Heart right ventricle (tissue), 16 donors: ENCODE measurements around the gene XIRP2. TPM values are rescaled to one million over a fixed set of nuclear protein-coding genes. Genes with fewer than 3 reads are reported as not detected.

Source experiments
- ATAC-seq, 8 donors: fragments of 200-7000 bp; cut with Tn5 transposase; one replicate each; pipeline ENCODE4 v1.9.1; 2020; ENCODE audit warnings: mild to moderate bottlenecking in 8 of 8, moderate library complexity in 8 of 8, moderate number of reproducible peaks in 1 of 8
- DNase-seq, 2 donors: peaks; one replicate each; pipeline ENCODE4 v3.0.0-alpha.2; 2020
- H3K27ac ChIP-seq, 10 donors: fragments of 200-600 bp; sonication (generic) in 2 of 10; one replicate each; pipeline versions ENCODE4 v1.5.0 to v1.8.0; 2020 to 2022; ENCODE audit warnings: mild to moderate bottlenecking in 3 of 10
- H3K27me3 ChIP-seq, 7 donors: fragments of 200-600 bp; one replicate each; pipeline ENCODE4 v1.8.0; 2021 to 2022; ENCODE audit warnings: mild to moderate bottlenecking in 2 of 7
- H3K36me3 ChIP-seq, 9 donors: fragments of 200-600 bp; sonication (generic) in 1 of 9; one replicate each; pipeline versions ENCODE4 v1.5.0 to v1.8.0; 2020 to 2022; ENCODE audit warnings: mild to moderate bottlenecking in 2 of 9
- H3K4me1 ChIP-seq, 9 donors: fragments of 200-600 bp; sonication (generic) in 1 of 9; one replicate each; pipeline versions ENCODE4 v1.5.0 to v1.8.0; 2020 to 2022; ENCODE audit warnings: mild to moderate bottlenecking in 4 of 9
- H3K4me3 ChIP-seq, 10 donors: fragments of 200-600 bp; sonication (generic) in 2 of 10; one replicate each; pipeline versions ENCODE4 v1.5.0 to v1.8.0; 2020 to 2022; ENCODE audit warnings: mild to moderate bottlenecking in 7 of 10, moderate library complexity in 2 of 10
- H3K9me3 ChIP-seq, 11 donors: fragments of 200-600 bp in 10 of 11; sonication (generic) in 2 of 11; one replicate each; pipeline versions ENCODE4 v1.5.0 to v1.8.0; 2013 to 2022; ENCODE audit warnings: mild to moderate bottlenecking in 2 of 11, control low read depth in 1 of 11, moderate library complexity in 1 of 11
- WGBS, 2 donors: extraction: QIAGEN DNeasy Blood & Tissue Kit; methylation state at CpG; one replicate each; pipeline ENCODE4 v1.1.7; 2013; ENCODE audit warnings: inconsistent platforms in 1 of 2; 5-methylcytosine and 5-hydroxymethylcytosine counted together
- intact Hi-C, 10 donors: fragments of 100-400 bp; cut with DNase I; formaldehyde crosslinking; loops; one replicate each; pipeline versions ENCODE4 v1.11.1 to v1.14.2; 2022
- polyA plus RNA-seq, 2 donors: library from polyadenylated mRNA; stranded (reverse); fragments of 200-250 nt; gene quantifications; one replicate each; pipeline ENCODE4 v1.2.3, GENCODE V29; 2013
- total RNA-seq, 10 donors: library from RNA; stranded (reverse); fragmentation: NEBNext Ultra II Directional in 3 of 10; extraction: Animal tissue kit (Norgen Biotek cat#: 25700) in 3 of 10; gene quantifications; one replicate each; pipeline versions ENCODE4 v1.2.1 to v1.2.4, GENCODE V29; 2021 to 2023
- TF ChIP-seq, protein P1 (sequence below), 9 donors: fragments of 200-600 bp; sonication (generic) in 2 of 9; IDR thresholded peaks; one replicate each; pipeline versions ENCODE4 v1.5.0 to v1.8.0; 2021 to 2022; ENCODE audit warnings: antibody characterized with exemption in 9 of 9, mild to moderate bottlenecking in 5 of 9, moderate library complexity in 1 of 9
- donor health status: Arrhythmogenic right ventricular cardiomyopathy.
- donor health status: ischemic (EF 13 %, LVEDD 7.1; RV severe dilation, severe dysfunction).
- donor health status: healthy with polysubstance abuse.
- donor health status: DM: no; HTN: yes; CAD: no.
- donor health status: DM: no; HTN: no; CAD: no.
- donor health status: ischemic (EF 25% LVEDD 6.9; RV normal size, moderate dysfunction).
- donor health status: ischemic (EF 25% LVEDD 5.7; RV mildly dilated, moderate dysfunction).
- donor health status: healthy.
- donor health status: DM: yes; HTN: yes; CAD: no.
- donor health status: Ischemic cardiomyopathy.
- donor health status: ischemic (EF 35%, LVEDD 5.7; RV mildly dilated, moderate dysfunction).
- donor health status: nonischemic (EF 11% LVEDD 7.7; RV severe dilation, severe dysfunction).
- donor health status: DM: yes; HTN: yes; CAD: no.
- donor health status: PGD.
- donor health status: ischemic (EF 29% LVEDD 5.4; RV normal size, mild dysfunction).
- donor health status: nonischemic (EF 23%, LVEDD 6.1; RV moderate dilation, normal function).

Gene XIRP2
- total and polyA plus RNA-seq, 12 donors: 145 to 1,255 (median 577) TPM

- Histone ChIP-seq H3K36me3 (no peaks in the 10 kb centered on the region), H3K4me1 (peaks cover 0 to 56% (median 11%) of the 10 kb centered on the region in 9 donors), H3K27me3 (no peaks in the 10 kb centered on the region), H3K9me3 (no peaks in the 10 kb centered on the region), H3K27ac (peak overlapping the region in 5 of 10 donors; percentile 37 to 87 (median 66)), H3K4me3 (no peak overlapping the region)
- no peak for DNase-seq
- no peak for ATAC-seq
- TF ChIP-seq, protein P1, sequence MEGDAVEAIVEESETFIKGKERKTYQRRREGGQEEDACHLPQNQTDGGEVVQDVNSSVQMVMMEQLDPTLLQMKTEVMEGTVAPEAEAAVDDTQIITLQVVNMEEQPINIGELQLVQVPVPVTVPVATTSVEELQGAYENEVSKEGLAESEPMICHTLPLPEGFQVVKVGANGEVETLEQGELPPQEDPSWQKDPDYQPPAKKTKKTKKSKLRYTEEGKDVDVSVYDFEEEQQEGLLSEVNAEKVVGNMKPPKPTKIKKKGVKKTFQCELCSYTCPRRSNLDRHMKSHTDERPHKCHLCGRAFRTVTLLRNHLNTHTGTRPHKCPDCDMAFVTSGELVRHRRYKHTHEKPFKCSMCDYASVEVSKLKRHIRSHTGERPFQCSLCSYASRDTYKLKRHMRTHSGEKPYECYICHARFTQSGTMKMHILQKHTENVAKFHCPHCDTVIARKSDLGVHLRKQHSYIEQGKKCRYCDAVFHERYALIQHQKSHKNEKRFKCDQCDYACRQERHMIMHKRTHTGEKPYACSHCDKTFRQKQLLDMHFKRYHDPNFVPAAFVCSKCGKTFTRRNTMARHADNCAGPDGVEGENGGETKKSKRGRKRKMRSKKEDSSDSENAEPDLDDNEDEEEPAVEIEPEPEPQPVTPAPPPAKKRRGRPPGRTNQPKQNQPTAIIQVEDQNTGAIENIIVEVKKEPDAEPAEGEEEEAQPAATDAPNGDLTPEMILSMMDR (IDR thresholded peaks at IDR 0.05): no peak
- intact Hi-C loops: no loop called here
- 88 to 90% methylated on average over 5 of the region's 5 CpGs for WGBS, 2 donors
Measured at GRCh38 chr2:167200019-167200418, 311.7 kb downstream of the XIRP2 start.

GRCh38 chr2:167209784-167210183, 321.5 kb downstream of the XIRP2 start:
- Histone ChIP-seq H3K36me3 (peaks cover 0 to 9% (median 0%) of the 10 kb centered on the region in 9 donors), H3K27me3 (no peaks in the 10 kb centered on the region), H3K27ac (peak overlapping the region in 2 of 10 donors; percentile 27 to 32), H3K4me3 (no peak overlapping the region), H3K9me3 (no peaks in the 10 kb centered on the region), H3K4me1 (peaks cover 0 to 40% (median 11%) of the 10 kb centered on the region in 9 donors)
- WGBS, 2 donors: 55 to 56% methylated on average over 3 of the region's 3 CpGs
- DNase-seq: no peak
- intact Hi-C loops: loop anchor here in 4 of 10 donors (5.0 to 10.0 kb wide), 4 partner anchors 82 to 672 kb away; no protein-coding TSS in a partner anchor
- TF ChIP-seq, protein P1 (IDR thresholded peaks at IDR 0.05): no peak
- no peak for ATAC-seq

DNA sequence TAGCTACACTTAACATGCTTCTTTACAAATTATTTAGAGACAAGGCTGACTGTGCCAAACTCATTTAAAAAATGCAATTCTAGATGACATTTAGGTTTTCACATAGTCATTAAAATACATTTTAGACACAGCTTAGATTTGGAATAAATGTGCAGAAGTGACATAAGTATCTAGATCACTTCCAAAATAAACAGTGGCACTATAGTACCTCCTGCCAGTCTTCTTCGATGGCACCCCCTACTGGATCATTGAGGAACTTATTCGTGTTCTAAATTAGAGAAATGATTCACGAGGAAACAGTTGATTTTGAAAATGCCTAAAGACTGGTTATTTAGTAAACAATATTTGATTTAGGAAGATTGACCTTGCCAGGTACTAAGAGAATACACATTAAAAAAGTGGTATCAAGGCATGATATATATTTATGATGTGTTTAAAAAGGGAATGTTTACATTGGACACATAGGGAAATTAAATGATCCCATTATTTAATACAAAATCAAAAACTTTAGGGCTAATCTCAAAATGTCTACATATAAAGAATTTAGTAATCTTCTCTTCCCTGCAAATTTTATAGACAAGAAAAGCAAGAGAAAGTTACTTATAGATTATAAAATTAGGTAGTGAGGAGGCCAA, 323.9 kb downstream of the XIRP2 start:
- Histone ChIP-seq H3K4me3 (no peak overlapping the region), H3K27ac (peak overlapping the region in 3 of 10 donors; percentile 15 to 35 (median 30)), H3K4me1 (peaks cover 0 to 32% (median 11%) of the 10 kb centered on the region in 9 donors), H3K36me3 (peaks cover 0 to 9% (median 0%) of the 10 kb centered on the region in 9 donors), H3K9me3 (no peaks in the 10 kb centered on the region), H3K27me3 (no peaks in the 10 kb centered on the region)
- DNase-seq (peak in 1 of 2 donors; percentile 48), ATAC-seq (peak in 7 of 8 donors; percentile 46 to 79 (median 62))
- 1 to 4% methylated on average over 3 of the region's 3 CpGs for WGBS, 2 donors
- intact Hi-C loops: loop anchor here in 4 of 10 donors (5.0 to 10.0 kb wide), 4 partner anchors 85 to 675 kb away; no protein-coding TSS in a partner anchor
- TF ChIP-seq, protein P1 (IDR thresholded peaks at IDR 0.05): peak; percentile 69 to 79 (median 74)

DNA sequence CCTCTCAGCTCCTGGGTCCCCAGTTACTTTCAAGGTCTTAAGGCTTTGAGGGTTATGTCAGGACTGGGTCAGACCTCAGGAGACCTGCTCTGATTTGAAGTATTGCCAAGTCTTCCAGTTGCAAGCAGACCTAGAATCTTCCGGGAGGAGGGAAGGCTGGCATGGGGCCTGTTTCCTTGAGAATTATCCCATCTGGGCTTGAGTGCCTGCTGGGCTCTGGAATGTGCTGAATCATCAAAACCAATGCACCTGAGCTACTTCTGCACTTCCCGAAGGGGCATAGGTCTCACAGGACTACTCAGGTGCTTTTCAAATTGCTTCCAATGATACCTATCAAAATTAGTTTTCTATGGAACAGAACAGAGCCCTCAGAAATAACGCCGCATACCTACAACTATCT, 327.3 kb downstream of the XIRP2 start:
- intact Hi-C loops: loop anchor here in 2 of 10 donors (10.0 kb wide), 2 partner anchors 311 to 591 kb away; no protein-coding TSS in a partner anchor
- Histone ChIP-seq H3K4me1 (peaks cover 0 to 20% (median 5%) of the 10 kb centered on the region in 9 donors), H3K9me3 (no peaks in the 10 kb centered on the region), H3K27me3 (no peaks in the 10 kb centered on the region), H3K36me3 (peaks cover 0 to 31% (median 0%) of the 10 kb centered on the region in 9 donors), H3K27ac (no peak overlapping the region), H3K4me3 (no peak overlapping the region)
- DNase-seq (no peak), ATAC-seq (no peak)
- WGBS, 2 donors: 70 to 73% methylated on average over 4 of the region's 4 CpGs
- TF ChIP-seq, protein P1 (IDR thresholded peaks at IDR 0.05): no peak
